HEK293 (cell line): ENCODE measurements around the gene MRPL14.

Source experiments
- CTCF ChIP-seq: fragments of 450-650 bp; formaldehyde crosslinking; IDR thresholded peaks from 2 replicates; pipeline ENCODE4 v1.5.1; 2016; ENCODE audit warnings: missing biosample characterization, missing genetic modification characterization
- PATZ1 ChIP-seq: fragments of 450-650 bp; formaldehyde crosslinking; IDR thresholded peaks from 2 replicates; pipeline ENCODE4 v1.5.1; 2016; ENCODE audit warnings: missing biosample characterization, missing genetic modification characterization
- SP2 ChIP-seq: fragments of 450-650 bp; formaldehyde crosslinking; IDR thresholded peaks from 2 replicates; pipeline ENCODE4 v1.5.1; 2016; ENCODE audit warnings: missing biosample characterization, missing genetic modification characterization
- ZBTB17 ChIP-seq: fragments of 450-650 bp; formaldehyde crosslinking; IDR thresholded peaks from 2 replicates; pipeline ENCODE4 v1.5.1; 2016; ENCODE audit warnings: missing biosample characterization, missing genetic modification characterization
- ZBTB6 ChIP-seq: fragments of 450-650 bp; formaldehyde crosslinking; IDR thresholded peaks from 2 replicates; pipeline ENCODE4 v1.5.1; 2017; ENCODE audit warnings: missing biosample characterization, missing genetic modification characterization
- ZBTB8A ChIP-seq: fragments of 450-650 bp; formaldehyde crosslinking; IDR thresholded peaks from 2 replicates; pipeline ENCODE4 v1.5.1; 2016; ENCODE audit warnings: missing biosample characterization, missing genetic modification characterization
- ZNF274 ChIP-seq, 2 experiments: fragments of 200-500 bp in 1 of 2; fragments of 450-650 bp in 1 of 2; sonication (Bioruptor generic) in 1 of 2; formaldehyde crosslinking in 1 of 2; IDR thresholded peaks; 2 replicates each; pipeline versions ENCODE4 v1.5.1 to v1.6.1; 2014 to 2016; ENCODE audit warnings: borderline replicate concordance in 1 of 2, inconsistent platforms in 1 of 2, low read length in 1 of 2, missing biosample characterization in 1 of 2, missing genetic modification characterization in 1 of 2
- ZNF513 ChIP-seq: fragments of 450-650 bp; IDR thresholded peaks from 2 replicates; pipeline ENCODE4 v1.5.1; 2018; ENCODE audit warnings: missing biosample characterization, missing genetic modification characterization

GRCh38 chr6:44171899-44172546 is 44.8 kb upstream of the MRPL14 start:
- no peak for TF ChIP-seq ZNF513
- no peak for TF ChIP-seq ZBTB8A (tag by site-specific recombination)
- TF ChIP-seq ZBTB17 (tag by site-specific recombination): no peak
- TF ChIP-seq ZBTB6: no peak
- no peak for TF ChIP-seq PATZ1 (tag by site-specific recombination)
- TF ChIP-seq CTCF (tag by site-specific recombination): no peak
- TF ChIP-seq SP2 (tag by site-specific recombination): no peak
- no peak for TF ChIP-seq ZNF274 (IDR thresholded peaks at IDR 0.05; ENCODE audit: low read length)
- no peak for TF ChIP-seq ZNF274 (tag by site-specific recombination; IDR thresholded peaks at IDR 0.05; ENCODE audit: borderline replicate concordance)
